OCI-LY1 (cell line): ENCODE measurements around the gene CERS6.

Experiments
- EZH2 ChIP-seq: fragments of 200-600 bp; sonication (generic), shearing (Covaris generic); IDR thresholded peaks from 2 replicates; pipeline ENCODE4 v1.8.0; 2017; ENCODE audit warnings: borderline replicate concordance, mixed run types, mild to moderate bottlenecking, antibody characterized with exemption, low read length, moderate library complexity, mixed read lengths
- TF ChIP-seq, protein P1 (sequence below): fragments of 200-600 bp; sonication (generic), shearing (Covaris generic); IDR thresholded peaks from 2 replicates; pipeline ENCODE4 v1.5.1; 2017; ENCODE audit warnings: mild to moderate bottlenecking, antibody characterized with exemption, low read length, moderate library complexity, mixed read lengths

- TF ChIP-seq, protein P1, sequence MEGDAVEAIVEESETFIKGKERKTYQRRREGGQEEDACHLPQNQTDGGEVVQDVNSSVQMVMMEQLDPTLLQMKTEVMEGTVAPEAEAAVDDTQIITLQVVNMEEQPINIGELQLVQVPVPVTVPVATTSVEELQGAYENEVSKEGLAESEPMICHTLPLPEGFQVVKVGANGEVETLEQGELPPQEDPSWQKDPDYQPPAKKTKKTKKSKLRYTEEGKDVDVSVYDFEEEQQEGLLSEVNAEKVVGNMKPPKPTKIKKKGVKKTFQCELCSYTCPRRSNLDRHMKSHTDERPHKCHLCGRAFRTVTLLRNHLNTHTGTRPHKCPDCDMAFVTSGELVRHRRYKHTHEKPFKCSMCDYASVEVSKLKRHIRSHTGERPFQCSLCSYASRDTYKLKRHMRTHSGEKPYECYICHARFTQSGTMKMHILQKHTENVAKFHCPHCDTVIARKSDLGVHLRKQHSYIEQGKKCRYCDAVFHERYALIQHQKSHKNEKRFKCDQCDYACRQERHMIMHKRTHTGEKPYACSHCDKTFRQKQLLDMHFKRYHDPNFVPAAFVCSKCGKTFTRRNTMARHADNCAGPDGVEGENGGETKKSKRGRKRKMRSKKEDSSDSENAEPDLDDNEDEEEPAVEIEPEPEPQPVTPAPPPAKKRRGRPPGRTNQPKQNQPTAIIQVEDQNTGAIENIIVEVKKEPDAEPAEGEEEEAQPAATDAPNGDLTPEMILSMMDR = no peak
- no peak for TF ChIP-seq EZH2
Measured at GRCh38 chr2:168429988-168430387, 26.1 kb upstream of the CERS6 start.
